Measurements from ENCODE around the gene RABL2A.
"Not testable (repeated sequence)": the region's sequence is repeated elsewhere in the genome, so short reads cannot be mapped to it uniquely, and the experiment has no call there.

GRCh38 chr2:113589591-113589990 is 37.5 kb upstream of the RABL2A start:
- TF ChIP-seq CTCF (IDR thresholded peaks at IDR 0.05; ENCODE audit: insufficient read depth, low read length, poor library complexity, severe bottlenecking); EZH2phosphoT487 (conservative IDR thresholded peaks at IDR 0.05; ENCODE audit: low read length): not testable (repeated sequence)
